PFSK-1 (cell line): ENCODE data around the gene DDX25.

Experiments used
- POLR2AphosphoS5 ChIP-seq: IDR thresholded peaks from 2 replicates; pipeline ENCODE4 v1.6.1; 2012; ENCODE audit warnings: low read depth, mild to moderate bottlenecking, control low read depth, low read length, moderate library complexity
- SIN3A ChIP-seq: IDR thresholded peaks from 2 replicates; pipeline ENCODE4 v1.6.1; 2012; ENCODE audit warnings: mild to moderate bottlenecking, low read length, moderate library complexity, borderline replicate concordance; ENCODE audit not compliant: insufficient read depth

GRCh38 chr11:125946712-125947418 lies 42.6 kb downstream of the DDX25 start:
- TF ChIP-seq POLR2AphosphoS5 (no peak), SIN3A (no peak)
